HEK293 (cell line): ENCODE measurements around the gene PRCC.

Source experiments
- CTCF ChIA-PET: fragments of 350-600 bp; formaldehyde crosslinking; extraction: SDS; loops from one replicate; lab custom pipeline; 2021; ENCODE audit warnings: antibody characterized with exemption; lab: Yijun Ruan, JAX
- POLR2A ChIA-PET: fragments of 300-600 bp; formaldehyde crosslinking; extraction: SDS; loops from one replicate; lab custom pipeline; 2020; ENCODE audit warnings: antibody characterized with exemption, inconsistent platforms; lab: Yijun Ruan, JAX
- H3K27ac ChIP-seq: fragments of 200-500 bp; sonication (Bioruptor generic); 2 replicates; pipeline ENCODE4 v1.5.1; 2014; ENCODE audit warnings: low read depth, low read length, control low read depth, inconsistent platforms; ENCODE audit errors: extremely low read depth
- H3K36me3 ChIP-seq, 2 experiments: fragments of 200-500 bp in 1 of 2; sonication (Bioruptor generic) in 1 of 2; 1 replicate in 1 of 2; 2 replicates in 1 of 2; pipeline ENCODE4 v1.5.1; 2014 to 2017; ENCODE audit warnings: inconsistent platforms in 2 of 2, low read length in 2 of 2; ENCODE audit not compliant: control insufficient read depth in 2 of 2, insufficient read depth in 1 of 2
- H3K4me1 ChIP-seq: fragments of 200-500 bp; sonication (Bioruptor generic); 2 replicates; pipeline ENCODE4 v1.5.1; 2014; ENCODE audit warnings: mild to moderate bottlenecking, low read length, inconsistent platforms; ENCODE audit not compliant: control insufficient read depth, insufficient read depth
- H3K4me3 ChIP-seq: 2 replicates; pipeline ENCODE4 v1.5.1; 2011; ENCODE audit warnings: low read depth, mild to moderate bottlenecking, control low read depth, low read length, moderate library complexity
- H3K9me3 ChIP-seq: fragments of 200-500 bp; sonication (Bioruptor generic); 2 replicates; pipeline ENCODE4 v1.5.1; 2014; ENCODE audit warnings: low read depth, low read length, inconsistent platforms; ENCODE audit not compliant: control insufficient read depth, insufficient read depth
- HOXD13 ChIP-seq: sonication (generic); formaldehyde crosslinking; IDR thresholded peaks from 2 replicates; pipeline ENCODE4 v1.8.0; 2022; ENCODE audit warnings: missing genetic modification reagents, borderline replicate concordance
- KLF1 ChIP-seq: fragments of 450-650 bp; formaldehyde crosslinking; IDR thresholded peaks from 2 replicates; pipeline ENCODE4 v1.5.1; 2016; ENCODE audit warnings: missing biosample characterization, missing genetic modification characterization
- SALL2 ChIP-seq: fragments of 450-650 bp; formaldehyde crosslinking; IDR thresholded peaks from 2 replicates; pipeline ENCODE4 v1.5.0; 2017; ENCODE audit warnings: missing biosample characterization, mild to moderate bottlenecking, missing genetic modification characterization, borderline replicate concordance
- SCRT2 ChIP-seq: fragments of 450-650 bp; formaldehyde crosslinking; IDR thresholded peaks from 2 replicates; pipeline ENCODE4 v1.5.1; 2016; ENCODE audit warnings: missing biosample characterization, missing genetic modification characterization
- TRIM28 ChIP-seq: IDR thresholded peaks from 2 replicates; pipeline ENCODE4 v1.6.1; 2011; ENCODE audit warnings: low read length, control low read depth, borderline replicate concordance
- WT1 ChIP-seq: fragments of 450-650 bp; formaldehyde crosslinking; IDR thresholded peaks from 2 replicates; pipeline ENCODE4 v1.5.1; 2016; ENCODE audit warnings: missing biosample characterization, missing genetic modification characterization
- YY2 ChIP-seq: fragments of 450-650 bp; formaldehyde crosslinking; IDR thresholded peaks from 2 replicates; pipeline ENCODE4 v1.5.1; 2016; ENCODE audit warnings: missing biosample characterization, missing genetic modification characterization
- ZFHX2 ChIP-seq: fragments of 450-650 bp; formaldehyde crosslinking; conservative IDR thresholded peaks from 2 replicates; pipeline ENCODE4 v1.5.1; 2016; ENCODE audit warnings: missing biosample characterization, missing genetic modification characterization
- ZFP41 ChIP-seq: fragments of 450-650 bp; formaldehyde crosslinking; IDR thresholded peaks from 2 replicates; pipeline ENCODE4 v1.5.1; 2016; ENCODE audit warnings: missing biosample characterization, missing genetic modification characterization, borderline replicate concordance
- ZIC2 ChIP-seq: fragments of 450-650 bp; formaldehyde crosslinking; IDR thresholded peaks from 2 replicates; pipeline ENCODE4 v1.5.1; 2016; ENCODE audit warnings: missing biosample characterization, missing genetic modification characterization
- ZNF112 ChIP-seq: fragments of 450-650 bp; formaldehyde crosslinking; IDR thresholded peaks from 2 replicates; pipeline ENCODE4 v1.5.0; 2017; ENCODE audit warnings: missing biosample characterization, missing genetic modification characterization
- ZNF169 ChIP-seq: fragments of 450-650 bp; formaldehyde crosslinking; IDR thresholded peaks from 2 replicates; pipeline ENCODE4 v1.5.1; 2016; ENCODE audit warnings: missing biosample characterization, missing genetic modification characterization
- ZNF248 ChIP-seq: fragments of 450-650 bp; formaldehyde crosslinking; IDR thresholded peaks from 2 replicates; pipeline ENCODE4 v1.5.1; 2017; ENCODE audit warnings: missing biosample characterization, missing genetic modification characterization
- ZNF266 ChIP-seq: fragments of 450-650 bp; formaldehyde crosslinking; IDR thresholded peaks from 2 replicates; pipeline ENCODE4 v1.5.1; 2016; ENCODE audit warnings: missing biosample characterization, missing genetic modification characterization, low read depth
- ZNF324 ChIP-seq: fragments of 450-650 bp; formaldehyde crosslinking; IDR thresholded peaks from 2 replicates; pipeline ENCODE4 v1.5.1; 2016; ENCODE audit warnings: missing biosample characterization, missing genetic modification characterization
- ZNF416 ChIP-seq: fragments of 450-650 bp; formaldehyde crosslinking; IDR thresholded peaks from 2 replicates; pipeline ENCODE4 v1.5.1; 2016; ENCODE audit warnings: missing biosample characterization, missing genetic modification characterization
- ZNF548 ChIP-seq: fragments of 450-650 bp; formaldehyde crosslinking; IDR thresholded peaks from 2 replicates; pipeline ENCODE4 v1.5.1; 2016; ENCODE audit warnings: missing biosample characterization, missing genetic modification characterization
- ZNF596 ChIP-seq: fragments of 450-650 bp; IDR thresholded peaks from 2 replicates; pipeline ENCODE4 v1.5.0; 2018; ENCODE audit warnings: missing biosample characterization, mild to moderate bottlenecking, missing genetic modification characterization, moderate library complexity
- ZNF830 ChIP-seq: fragments of 450-650 bp; IDR thresholded peaks from 2 replicates; pipeline ENCODE4 v1.5.0; 2018; ENCODE audit warnings: missing biosample characterization, missing genetic modification characterization, low read depth, mild to moderate bottlenecking, moderate library complexity
- ZNF843 ChIP-seq: fragments of 450-650 bp; formaldehyde crosslinking; IDR thresholded peaks from 2 replicates; pipeline ENCODE4 v1.5.1; 2016; ENCODE audit warnings: missing biosample characterization, missing genetic modification characterization
- TF ChIP-seq, protein P1 (sequence below): fragments of 450-650 bp; formaldehyde crosslinking; IDR thresholded peaks from 2 replicates; pipeline ENCODE4 v1.5.1; 2016; ENCODE audit warnings: missing biosample characterization, missing genetic modification characterization
- TF ChIP-seq, protein P2 (sequence below): fragments of 450-650 bp; formaldehyde crosslinking; IDR thresholded peaks from 2 replicates; pipeline ENCODE4 v1.5.1; 2016; ENCODE audit warnings: missing biosample characterization, missing genetic modification characterization
- TF ChIP-seq, protein P3 (sequence below): fragments of 450-650 bp; IDR thresholded peaks from 2 replicates; pipeline ENCODE4 v1.5.1; 2018; ENCODE audit warnings: missing biosample characterization, mild to moderate bottlenecking, missing genetic modification characterization
- TF ChIP-seq, protein P4 (sequence below): fragments of 450-650 bp; formaldehyde crosslinking; IDR thresholded peaks from 2 replicates; pipeline ENCODE4 v1.5.1; 2016; ENCODE audit warnings: missing biosample characterization, missing genetic modification characterization

Gene PRCC

DNA sequence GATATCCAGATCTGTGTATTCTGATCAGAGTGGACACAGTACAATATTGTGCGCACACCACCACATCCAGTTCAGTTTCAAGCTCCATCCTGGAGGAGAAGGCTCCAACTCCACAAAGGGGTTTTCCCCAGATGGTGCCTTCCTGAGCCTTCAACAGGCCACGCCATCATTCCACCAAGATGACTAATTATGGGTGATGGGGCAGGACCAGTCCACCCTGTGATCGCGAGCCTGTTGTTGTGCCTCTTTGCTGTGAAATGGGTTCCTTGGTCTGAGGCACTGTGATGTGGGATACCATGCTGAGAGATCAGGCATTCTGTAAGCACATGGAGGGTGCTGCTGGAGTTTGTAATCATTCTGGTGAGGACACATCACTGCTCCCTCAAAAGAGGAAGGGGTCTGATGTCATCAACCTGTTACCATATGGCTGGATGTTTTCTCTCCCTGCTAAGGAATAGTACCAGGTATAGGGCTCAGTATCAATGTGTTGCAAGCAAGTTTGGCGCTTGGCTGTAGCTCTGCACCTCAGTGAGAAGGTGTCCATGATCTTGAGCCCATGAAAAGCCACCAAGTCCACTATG, 56.0 kb downstream of the PRCC start:
- no peaks in the 10 kb centered on the region for H3K36me3 ChIP-seq
- H3K27ac ChIP-seq, result no peak overlapping the region
- no peak overlapping the region for H3K4me3 ChIP-seq
- no peak for TF ChIP-seq WT1 (tag by site-specific recombination)
- peak; percentile 94 for TF ChIP-seq SCRT2
- TF ChIP-seq, protein P1, sequence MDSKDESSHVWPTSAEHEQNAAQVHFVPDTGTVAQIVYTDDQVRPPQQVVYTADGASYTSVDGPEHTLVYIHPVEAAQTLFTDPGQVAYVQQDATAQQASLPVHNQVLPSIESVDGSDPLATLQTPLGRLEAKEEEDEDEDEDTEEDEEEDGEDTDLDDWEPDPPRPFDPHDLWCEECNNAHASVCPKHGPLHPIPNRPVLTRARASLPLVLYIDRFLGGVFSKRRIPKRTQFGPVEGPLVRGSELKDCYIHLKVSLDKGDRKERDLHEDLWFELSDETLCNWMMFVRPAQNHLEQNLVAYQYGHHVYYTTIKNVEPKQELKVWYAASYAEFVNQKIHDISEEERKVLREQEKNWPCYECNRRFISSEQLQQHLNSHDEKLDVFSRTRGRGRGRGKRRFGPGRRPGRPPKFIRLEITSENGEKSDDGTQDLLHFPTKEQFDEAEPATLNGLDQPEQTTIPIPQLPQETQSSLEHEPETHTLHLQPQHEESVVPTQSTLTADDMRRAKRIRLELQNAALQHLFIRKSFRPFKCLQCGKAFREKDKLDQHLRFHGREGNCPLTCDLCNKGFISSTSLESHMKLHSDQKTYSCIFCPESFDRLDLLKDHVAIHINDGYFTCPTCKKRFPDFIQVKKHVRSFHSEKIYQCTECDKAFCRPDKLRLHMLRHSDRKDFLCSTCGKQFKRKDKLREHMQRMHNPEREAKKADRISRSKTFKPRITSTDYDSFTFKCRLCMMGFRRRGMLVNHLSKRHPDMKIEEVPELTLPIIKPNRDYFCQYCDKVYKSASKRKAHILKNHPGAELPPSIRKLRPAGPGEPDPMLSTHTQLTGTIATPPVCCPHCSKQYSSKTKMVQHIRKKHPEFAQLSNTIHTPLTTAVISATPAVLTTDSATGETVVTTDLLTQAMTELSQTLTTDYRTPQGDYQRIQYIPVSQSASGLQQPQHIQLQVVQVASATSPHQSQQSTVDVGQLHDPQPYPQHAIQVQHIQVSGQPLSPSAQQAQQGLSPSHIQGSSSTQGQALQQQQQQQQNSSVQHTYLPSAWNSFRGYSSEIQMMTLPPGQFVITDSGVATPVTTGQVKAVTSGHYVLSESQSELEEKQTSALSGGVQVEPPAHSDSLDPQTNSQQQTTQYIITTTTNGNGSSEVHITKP (tag by site-specific recombination), result peak; percentile 45
- POLR2A ChIA-PET, result interaction anchor here (1.2 kb wide), 1 partner anchor 94 kb away, joined by 3 read pairs; the partner anchor contains the start of gene ISG20L2
- no peaks in the 10 kb centered on the region for H3K9me3 ChIP-seq
- CTCF ChIA-PET, result interaction anchor here (2.0 to 2.6 kb wide), 2 partner anchors 37 to 67 kb away, joined by 9 to 12 read pairs; partner anchors contain the start of gene NTRK1
- H3K4me1 ChIP-seq, result no peaks in the 10 kb centered on the region

DNA sequence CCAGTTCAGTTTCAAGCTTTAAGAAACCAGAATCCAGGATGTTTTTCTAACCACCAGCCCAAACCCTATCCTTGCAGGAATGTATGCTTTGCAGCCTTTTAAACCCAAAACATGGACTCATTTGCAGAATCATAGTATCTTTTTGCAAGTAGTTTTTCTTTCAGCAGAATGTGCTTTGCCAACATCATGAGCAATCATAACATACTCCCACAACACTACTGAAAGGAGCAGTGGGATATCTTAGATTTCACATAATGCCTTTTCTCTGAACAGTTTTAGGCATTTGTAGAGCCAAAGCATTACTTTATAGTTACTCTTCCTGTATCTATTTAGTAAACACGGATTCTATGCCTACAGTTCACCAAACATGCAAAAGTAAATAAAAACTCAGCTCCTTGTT, 59.3 kb downstream of the PRCC start:
- Histone ChIP-seq H3K9me3 (no peaks in the 10 kb centered on the region), H3K27ac (no peak overlapping the region), H3K4me1 (no peaks in the 10 kb centered on the region), H3K4me3 (no peak overlapping the region), H3K36me3 (no peaks in the 10 kb centered on the region)
- TF ChIP-seq ZNF830 (tag by site-specific recombination), result no peak
- TF ChIP-seq ZNF112 (tag by site-specific recombination), result no peak
- TF ChIP-seq ZNF548 (tag by site-specific recombination), result no peak
- TF ChIP-seq SALL2 (tag by site-specific recombination), result no peak
- TF ChIP-seq ZNF416 (tag by site-specific recombination), result no peak
- no peak for TF ChIP-seq ZNF169
- no peak for TF ChIP-seq YY2 (tag by site-specific recombination)
- ChIA-PET CTCF (interaction anchor here (0.6 to 4.4 kb wide), 11 partner anchors 11 to 330 kb away, joined by 3 to 44 read pairs (median 4); partner anchors contain the start of gene NTRK1), POLR2A (no interaction called here)

DNA sequence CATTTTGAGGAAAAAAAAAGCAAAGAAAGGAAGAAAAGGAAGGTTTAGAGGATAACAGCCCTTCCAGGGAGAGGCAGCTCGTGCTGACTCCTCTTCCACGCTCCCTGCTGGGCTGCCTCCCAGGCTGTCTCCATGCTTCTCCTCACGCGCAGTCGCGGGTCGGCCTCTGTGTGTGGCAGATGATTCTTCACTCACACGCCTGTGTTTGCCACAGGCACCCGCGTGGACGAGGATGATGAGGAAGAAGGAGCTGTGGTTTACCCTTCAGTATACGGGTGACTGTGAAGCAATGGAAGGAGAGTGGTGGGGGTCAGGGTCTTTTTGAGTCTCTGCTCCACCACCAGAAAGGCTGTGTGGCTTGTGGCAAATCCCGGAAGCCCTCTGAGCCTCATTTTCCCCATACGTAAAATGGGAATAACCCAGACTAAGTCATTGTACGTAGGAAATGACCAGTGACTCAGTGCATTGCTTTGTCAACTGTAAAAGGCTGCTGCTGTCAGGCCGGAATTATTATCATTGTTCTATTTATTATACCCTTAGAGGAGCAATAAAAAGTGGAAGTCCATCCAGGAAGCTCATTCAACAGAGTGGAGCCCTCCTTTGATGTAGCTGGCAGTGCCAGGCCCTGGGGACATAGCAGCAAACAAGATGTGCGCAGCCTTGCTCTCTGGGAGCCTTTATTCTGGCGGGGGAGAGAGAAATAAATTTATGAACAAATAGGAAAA, 61.2 kb downstream of the PRCC start:
- H3K9me3 ChIP-seq, result no peaks in the 10 kb centered on the region
- H3K27ac ChIP-seq, result no peak overlapping the region
- POLR2A ChIA-PET, result no interaction called here
- no peaks in the 10 kb centered on the region for H3K36me3 ChIP-seq
- H3K4me1 ChIP-seq, result no peaks in the 10 kb centered on the region
- H3K4me3 ChIP-seq, result no peak overlapping the region
- CTCF ChIA-PET, result interaction anchor here (0.6 to 4.4 kb wide), 5 partner anchors 9 to 103 kb away, joined by 4 to 44 read pairs (median 5); no protein-coding TSS in a partner anchor
- TF ChIP-seq HOXD13 (no peak), ZFHX2 (tag by site-specific recombination) (no peak), ZFP41 (tag by site-specific recombination) (no peak), KLF1 (tag by site-specific recombination) (no peak), ZNF843 (tag by site-specific recombination) (no peak), ZNF324 (tag by site-specific recombination) (no peak), ZNF248 (tag by site-specific recombination) (no peak), ZNF266 (tag by site-specific recombination) (no peak), ZNF596 (tag by site-specific recombination) (no peak), ZIC2 (tag by site-specific recombination) (no peak), TRIM28 (no peak)
- TF ChIP-seq, protein P2, sequence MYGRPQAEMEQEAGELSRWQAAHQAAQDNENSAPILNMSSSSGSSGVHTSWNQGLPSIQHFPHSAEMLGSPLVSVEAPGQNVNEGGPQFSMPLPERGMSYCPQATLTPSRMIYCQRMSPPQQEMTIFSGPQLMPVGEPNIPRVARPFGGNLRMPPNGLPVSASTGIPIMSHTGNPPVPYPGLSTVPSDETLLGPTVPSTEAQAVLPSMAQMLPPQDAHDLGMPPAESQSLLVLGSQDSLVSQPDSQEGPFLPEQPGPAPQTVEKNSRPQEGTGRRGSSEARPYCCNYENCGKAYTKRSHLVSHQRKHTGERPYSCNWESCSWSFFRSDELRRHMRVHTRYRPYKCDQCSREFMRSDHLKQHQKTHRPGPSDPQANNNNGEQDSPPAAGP, result no peak
- TF ChIP-seq, protein P3, sequence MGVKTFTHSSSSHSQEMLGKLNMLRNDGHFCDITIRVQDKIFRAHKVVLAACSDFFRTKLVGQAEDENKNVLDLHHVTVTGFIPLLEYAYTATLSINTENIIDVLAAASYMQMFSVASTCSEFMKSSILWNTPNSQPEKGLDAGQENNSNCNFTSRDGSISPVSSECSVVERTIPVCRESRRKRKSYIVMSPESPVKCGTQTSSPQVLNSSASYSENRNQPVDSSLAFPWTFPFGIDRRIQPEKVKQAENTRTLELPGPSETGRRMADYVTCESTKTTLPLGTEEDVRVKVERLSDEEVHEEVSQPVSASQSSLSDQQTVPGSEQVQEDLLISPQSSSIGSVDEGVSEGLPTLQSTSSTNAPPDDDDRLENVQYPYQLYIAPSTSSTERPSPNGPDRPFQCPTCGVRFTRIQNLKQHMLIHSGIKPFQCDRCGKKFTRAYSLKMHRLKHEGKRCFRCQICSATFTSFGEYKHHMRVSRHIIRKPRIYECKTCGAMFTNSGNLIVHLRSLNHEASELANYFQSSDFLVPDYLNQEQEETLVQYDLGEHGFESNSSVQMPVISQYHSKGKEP, result no peak
- TF ChIP-seq, protein P4, sequence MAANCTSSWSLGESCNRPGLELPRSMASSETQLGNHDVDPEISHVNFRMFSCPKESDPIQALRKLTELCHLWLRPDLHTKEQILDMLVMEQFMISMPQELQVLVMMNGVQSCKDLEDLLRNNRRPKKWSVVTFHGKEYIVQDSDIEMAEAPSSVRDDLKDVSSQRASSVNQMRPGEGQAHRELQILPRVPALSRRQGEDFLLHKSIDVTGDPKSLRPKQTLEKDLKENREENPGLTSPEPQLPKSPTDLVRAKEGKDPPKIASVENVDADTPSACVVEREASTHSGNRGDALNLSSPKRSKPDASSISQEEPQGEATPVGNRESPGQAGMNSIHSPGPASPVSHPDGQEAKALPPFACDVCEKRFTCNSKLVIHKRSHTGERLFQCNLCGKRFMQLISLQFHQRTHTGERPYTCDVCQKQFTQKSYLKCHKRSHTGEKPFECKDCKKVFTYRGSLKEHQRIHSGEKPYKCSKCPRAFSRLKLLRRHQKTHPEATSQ (tag by site-specific recombination), result no peak
